ENCODE measurements around the gene ZNF785.
A peak's percentile ranks its signal among the peaks of the same experiment; 100 is the strongest.

- TF ChIP-seq POLR2A (IDR thresholded peaks at IDR 0.05; ENCODE audit: low read length) (peak; percentile 79), GATA1 (IDR thresholded peaks at IDR 0.05; ENCODE audit: low read depth, low read length) (no peak)
Observed at GRCh38 chr16:30609926-30610839, 24.7 kb upstream of the ZNF785 start, which contains the start of gene ZNF689.
